SH-SY5Y (cell line): ENCODE results near the gene ST8SIA6.

ENCODE experiments used
- GATA2 ChIP-seq: IDR thresholded peaks from 2 replicates; pipeline ENCODE4 v1.6.1; 2011; ENCODE audit warnings: mild to moderate bottlenecking, low read depth, low read length
- GATA3 ChIP-seq: IDR thresholded peaks from 2 replicates; pipeline ENCODE4 v1.6.1; 2011; ENCODE audit warnings: low read depth, mild to moderate bottlenecking, low read length, moderate library complexity

DNA sequence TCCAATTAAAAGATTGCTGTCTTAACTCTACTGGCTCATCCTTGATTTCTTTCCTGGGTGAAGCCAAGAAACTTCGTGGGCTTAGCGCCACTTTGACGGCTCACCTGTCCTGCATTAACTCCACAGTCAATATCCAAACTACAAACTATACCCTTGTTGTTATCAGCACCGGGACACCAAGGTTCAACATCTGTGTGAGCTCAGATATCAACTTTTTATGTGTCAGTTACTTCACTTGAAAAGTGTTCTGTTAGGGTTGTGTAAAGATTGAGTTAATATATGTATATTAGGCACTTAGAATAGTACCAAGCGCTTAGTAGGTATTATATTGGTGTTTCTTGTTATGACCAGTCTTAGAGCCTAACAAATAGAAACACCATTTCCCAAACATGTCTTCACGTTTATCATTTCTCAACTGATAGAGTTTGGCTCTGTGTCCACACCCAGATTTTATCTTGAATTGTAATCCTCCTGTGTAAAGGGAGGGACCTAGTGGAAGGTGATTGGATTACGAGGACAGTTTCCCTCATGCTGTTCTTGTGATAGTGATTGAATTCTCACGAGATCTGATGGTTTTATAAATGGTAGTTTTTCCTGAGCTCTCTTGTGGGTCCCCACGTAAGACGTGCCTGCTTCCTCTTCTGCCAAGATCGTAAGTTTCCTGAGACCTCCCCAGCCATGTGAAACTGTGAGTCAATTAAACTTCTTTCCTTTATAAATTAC, 19.0 kb upstream of the ST8SIA6 start:
- no peak for TF ChIP-seq GATA2
- no peak for TF ChIP-seq GATA3
